GM23248 (cell line): Measurements from ENCODE around the gene EHBP1L1.

Experiments used
- EZH2 ChIP-seq: fragments of 200-600 bp; sonication (generic); IDR thresholded peaks from 2 replicates; pipeline ENCODE4 v1.6.1; 2018; ENCODE audit warnings: antibody characterized with exemption, mild to moderate bottlenecking; ENCODE audit not compliant: insufficient read depth, poor library complexity, severe bottlenecking
- EZH2phosphoT487 ChIP-seq: fragments of 200-600 bp; sonication (generic); IDR thresholded peaks from 2 replicates; pipeline ENCODE4 v1.6.1; 2018; ENCODE audit warnings: antibody characterized with exemption, moderate library complexity, mild to moderate bottlenecking, low read depth; ENCODE audit not compliant: insufficient read depth

DNA sequence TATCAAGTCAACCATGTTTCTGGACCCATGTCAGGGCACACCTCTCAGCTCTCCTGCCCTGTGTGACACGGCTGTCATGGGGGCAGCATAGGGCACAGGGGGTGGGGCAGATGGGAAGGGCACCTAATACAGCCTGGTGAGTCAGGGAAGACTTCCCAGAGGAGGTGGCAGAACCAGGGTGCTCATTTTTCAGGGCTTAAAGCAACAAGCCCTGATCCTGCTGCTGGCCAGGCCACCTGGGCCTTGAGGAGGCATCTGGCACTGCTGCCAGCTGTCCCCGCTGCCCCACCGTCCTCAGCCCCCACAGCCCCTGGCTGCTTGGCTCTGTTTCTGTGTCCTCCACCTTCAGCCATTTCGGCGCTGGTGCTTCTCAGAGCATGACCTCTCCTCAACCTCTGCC lies 33.8 kb downstream of the EHBP1L1 start:
- no peak for TF ChIP-seq EZH2
- no peak for TF ChIP-seq EZH2phosphoT487
